Activated T-cell treated with anti-CD3 and anti-CD28 coated beads, Interleukin-2, amount 50 U/mL, for 1 hour (primary cell): ENCODE measurements around the gene FRMD7.
"Not testable (repeated sequence)": the region's sequence is repeated elsewhere in the genome, so short reads cannot be mapped to it uniquely, and the experiment has no call there.

ENCODE experiments used
- DNase-seq: peaks from one replicate; pipeline ENCODE4 v3.0.0-alpha.2; 2020

Gene FRMD7, protein sequence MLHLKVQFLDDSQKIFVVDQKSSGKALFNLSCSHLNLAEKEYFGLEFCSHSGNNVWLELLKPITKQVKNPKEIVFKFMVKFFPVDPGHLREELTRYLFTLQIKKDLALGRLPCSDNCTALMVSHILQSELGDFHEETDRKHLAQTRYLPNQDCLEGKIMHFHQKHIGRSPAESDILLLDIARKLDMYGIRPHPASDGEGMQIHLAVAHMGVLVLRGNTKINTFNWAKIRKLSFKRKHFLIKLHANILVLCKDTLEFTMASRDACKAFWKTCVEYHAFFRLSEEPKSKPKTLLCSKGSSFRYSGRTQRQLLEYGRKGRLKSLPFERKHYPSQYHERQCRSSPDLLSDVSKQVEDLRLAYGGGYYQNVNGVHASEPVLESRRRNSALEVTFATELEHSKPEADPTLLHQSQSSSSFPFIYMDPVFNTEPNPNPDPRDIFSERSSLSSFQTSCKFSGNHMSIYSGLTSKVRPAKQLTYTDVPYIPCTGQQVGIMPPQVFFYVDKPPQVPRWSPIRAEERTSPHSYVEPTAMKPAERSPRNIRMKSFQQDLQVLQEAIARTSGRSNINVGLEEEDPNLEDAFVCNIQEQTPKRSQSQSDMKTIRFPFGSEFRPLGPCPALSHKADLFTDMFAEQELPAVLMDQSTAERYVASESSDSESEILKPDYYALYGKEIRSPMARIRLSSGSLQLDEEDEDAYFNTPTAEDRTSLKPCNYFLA

DNA sequence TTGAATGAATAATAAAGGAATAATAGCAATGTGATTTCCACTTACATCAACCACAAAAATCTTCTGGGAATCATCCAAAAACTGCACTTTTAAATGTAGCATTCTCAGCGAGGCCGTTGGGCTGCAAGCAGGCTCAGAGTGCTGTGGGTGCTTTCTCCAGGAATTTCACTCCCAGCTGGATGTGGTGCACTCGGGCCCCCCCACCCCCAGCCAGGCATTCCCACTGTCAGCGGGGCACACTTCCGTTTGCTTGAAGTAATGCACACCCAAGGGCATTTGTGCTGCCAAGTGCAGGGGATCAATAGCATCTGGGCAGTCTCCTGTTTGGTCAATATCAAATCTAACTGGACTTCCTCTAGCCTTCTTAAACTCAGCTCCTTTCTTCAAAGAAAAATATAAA lies at the start of gene FRMD7:
Gene FRMD7, minus strand, starts transcription at position 278 of the 400 bp plus-strand sequence. Its CDS starts 176 bp downstream, at position 102.
- DNase-seq = no peak

DNA sequence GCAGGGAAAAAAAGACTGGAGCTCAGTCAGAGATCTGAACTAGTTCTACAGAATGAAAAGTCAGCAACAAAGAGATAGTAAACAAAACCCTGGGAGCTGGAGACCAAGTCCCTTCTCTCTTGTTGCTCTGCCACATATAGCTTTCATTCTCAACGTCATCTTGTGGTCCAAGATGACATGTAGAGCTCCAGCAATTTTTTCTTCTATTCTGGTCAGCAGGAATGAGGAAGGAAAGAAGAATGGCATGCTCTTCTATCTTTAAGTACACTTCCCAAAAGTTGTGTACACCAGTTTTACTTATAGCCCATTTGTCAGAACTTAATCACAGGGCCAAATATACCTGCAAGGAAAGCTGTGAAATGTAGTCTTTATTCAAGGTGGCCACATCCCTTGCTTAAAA lies 45.8 kb upstream of the FRMD7 start:
- no peak for DNase-seq

DNA sequence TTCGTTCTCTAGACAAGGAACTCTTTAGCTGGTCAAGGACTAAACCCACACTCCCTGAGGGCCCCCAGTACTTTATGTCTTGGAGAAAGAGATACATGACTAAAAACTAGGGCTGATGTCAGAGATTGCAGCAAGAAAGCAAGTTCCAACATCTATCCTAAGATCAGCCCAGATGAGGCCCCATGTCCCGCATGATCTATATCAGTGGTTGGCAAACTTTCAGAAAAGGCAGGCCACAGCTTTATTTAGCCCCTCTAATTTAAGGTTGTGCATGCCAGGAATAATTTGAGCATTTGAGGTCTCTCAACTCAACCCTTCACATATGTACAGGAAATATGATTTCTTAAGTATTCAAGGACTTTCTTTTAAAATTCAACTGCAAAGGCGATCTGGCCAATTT lies 44.1 kb upstream of the FRMD7 start:
- no peak for DNase-seq

DNA sequence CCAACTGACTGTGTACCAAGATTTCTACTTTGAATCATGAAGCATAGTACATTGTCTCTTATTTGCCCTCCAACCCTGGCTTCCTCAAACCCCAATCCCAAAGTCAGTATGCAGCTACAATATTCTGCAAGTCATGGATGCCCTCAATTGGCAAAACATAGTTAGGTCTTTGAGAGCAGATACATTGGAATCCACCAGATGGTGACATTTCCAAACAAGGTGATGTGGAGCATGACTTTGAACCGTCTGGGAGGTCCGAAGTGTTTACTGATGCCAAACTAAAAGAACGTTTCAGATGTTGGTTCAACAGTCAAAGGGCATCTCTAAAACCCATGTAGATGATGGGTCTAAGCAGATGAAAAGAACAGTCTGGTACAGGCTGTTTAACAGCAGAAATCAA lies 43.7 kb upstream of the FRMD7 start:
- no peak for DNase-seq

DNA sequence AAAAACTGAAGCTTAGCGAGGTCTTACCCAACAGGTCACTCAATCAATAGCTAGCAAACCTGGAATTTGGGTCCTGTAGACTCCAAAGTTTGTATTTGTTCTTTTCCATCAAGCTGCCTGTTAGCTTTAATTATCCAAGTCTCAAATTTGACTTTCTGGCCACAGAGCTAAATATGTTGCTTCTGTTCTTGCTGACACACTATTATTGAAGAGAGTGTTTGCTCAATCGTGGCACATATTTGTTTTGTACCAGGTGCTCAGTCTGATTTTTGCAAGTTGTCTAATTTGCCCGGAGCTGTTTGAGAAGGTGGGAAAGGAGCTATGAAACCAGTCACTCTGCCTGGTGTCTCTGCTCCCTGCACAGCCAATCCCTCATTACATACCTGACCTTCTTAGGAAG lies 41.7 kb upstream of the FRMD7 start:
- DNase-seq = no peak

DNA sequence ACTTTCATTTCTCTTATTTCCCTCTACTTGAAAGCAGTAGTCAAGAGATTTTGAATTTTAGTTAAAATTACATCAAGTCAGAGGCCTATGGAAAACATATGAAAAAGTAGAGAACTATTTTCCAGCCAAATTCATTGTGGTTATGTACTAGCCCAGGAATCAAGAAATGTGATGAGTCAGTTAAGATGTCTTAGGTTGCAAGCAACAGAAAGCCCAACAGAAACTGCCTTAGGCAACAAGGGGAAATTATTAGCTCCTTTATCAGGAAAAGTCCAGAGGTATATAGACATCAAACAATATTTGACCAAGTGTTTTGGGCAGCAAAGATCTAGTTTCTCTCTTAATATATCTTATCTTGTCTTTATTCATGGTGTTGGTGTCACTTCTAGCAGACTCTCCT lies 37.8 kb upstream of the FRMD7 start:
- no peak for DNase-seq

DNA sequence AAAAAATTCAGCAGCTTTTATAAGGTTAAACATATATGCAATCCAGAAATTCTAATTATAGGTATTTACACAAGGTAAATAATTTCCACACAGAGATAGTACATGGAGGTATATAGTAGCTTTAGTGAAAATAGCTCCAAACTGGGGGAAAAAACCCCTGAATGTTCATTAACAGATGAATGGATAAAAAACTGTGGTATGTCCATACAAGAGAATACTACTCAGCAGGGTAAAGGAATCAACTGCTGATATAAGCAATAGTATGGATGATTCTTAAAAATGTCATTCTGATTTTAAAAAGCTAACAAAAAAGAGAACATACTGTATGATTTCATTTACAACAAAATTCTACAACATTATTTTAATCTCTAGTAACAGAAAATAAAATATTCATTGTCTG lies 37.2 kb upstream of the FRMD7 start:
- no peak for DNase-seq

DNA sequence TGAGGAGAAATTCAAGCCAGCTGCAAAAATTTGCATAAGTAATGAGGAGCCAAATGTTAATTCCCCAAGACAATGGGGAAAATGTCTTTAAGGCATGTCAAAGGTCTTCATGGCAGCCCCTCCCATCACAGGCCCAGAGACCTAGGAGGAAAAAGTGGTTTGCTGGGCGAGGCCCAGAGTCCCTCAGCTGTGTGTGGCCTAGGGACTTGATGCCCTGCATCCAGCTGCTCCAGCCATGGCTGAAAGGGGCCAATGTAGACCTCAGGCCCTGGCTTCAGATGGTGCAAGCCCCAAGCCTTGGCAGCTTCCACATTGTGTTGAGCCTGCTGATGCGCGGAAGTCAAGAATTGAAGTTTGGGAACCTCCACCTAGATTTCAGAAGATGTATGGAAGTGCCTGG lies 35.3 kb upstream of the FRMD7 start:
- DNase-seq = not testable (repeated sequence)

DNA sequence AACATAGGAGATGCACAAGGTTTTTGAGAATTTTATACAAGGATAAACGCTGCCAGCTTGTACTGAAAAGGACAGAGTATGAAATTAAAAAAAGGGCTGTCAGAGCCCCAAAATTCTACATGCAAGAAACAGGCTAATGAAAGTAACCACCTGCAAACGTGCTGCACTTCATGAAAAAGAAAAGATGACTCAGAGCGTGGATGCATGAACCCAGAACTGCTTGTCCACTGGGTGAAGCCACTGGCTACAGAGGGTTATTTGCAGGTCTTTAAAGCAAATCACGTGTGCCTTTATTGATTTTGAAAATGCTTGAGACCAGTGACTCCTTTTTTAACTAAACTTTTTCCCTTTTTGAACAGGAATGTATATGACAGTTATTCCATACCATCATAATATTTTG lies 25.3 kb upstream of the FRMD7 start:
- no peak for DNase-seq

DNA sequence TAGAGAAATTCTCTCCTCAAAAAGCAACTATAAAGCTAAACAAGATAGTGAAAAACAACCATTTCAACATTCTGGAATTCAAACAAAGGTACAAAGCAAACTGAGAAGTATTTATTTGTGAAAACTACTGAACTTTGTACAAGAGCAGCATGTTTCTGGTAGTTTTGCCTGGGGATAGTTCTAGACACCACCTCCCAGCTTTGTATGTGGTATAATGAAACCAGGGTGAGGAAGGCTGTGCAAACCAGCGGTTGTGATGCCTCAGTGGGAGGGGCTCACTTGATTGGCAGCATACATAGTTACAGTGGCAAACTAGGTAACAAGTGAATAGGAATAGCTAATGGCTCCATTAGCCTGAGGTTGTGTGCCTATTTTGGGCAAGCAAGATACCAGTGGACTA lies 18.6 kb upstream of the FRMD7 start:
- no peak for DNase-seq

DNA sequence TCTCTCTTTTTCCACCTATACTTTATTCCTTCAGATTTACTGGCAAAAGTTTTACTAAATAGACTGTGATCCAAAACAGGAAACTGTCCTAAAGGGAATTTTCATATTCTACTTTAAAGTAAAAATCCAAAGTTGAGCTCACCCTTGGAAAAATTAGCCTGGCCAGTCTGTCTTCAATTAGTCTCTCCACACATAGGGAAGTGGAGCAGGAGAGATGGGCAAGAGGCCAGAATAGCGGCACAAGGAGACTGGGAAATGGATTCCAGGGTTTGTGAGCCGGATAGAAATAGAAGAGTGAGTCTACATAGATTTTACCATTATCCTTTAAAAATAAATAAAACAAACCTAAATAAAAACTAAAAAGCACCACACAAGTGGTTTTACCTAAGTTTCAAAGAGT lies 16.2 kb upstream of the FRMD7 start:
- no peak for DNase-seq

DNA sequence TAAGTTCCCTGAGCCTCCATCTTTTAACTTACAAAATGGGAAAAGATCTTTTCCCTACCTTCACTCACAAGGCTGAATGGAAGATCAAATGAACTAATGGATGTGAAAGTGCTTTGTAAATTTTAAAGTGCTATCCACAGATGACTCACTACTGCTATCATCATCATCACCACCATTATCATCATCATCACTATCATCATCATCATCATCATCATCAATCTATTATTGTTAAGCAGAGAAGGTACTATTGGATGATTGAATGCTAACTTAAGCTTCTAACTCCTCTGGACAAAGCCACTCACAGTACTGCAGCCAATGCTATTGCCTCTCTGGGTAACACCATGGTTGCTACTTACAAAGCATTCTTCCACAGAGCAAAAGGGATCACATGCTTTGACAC lies 1.9 kb downstream of the FRMD7 start:
- no peak for DNase-seq

DNA sequence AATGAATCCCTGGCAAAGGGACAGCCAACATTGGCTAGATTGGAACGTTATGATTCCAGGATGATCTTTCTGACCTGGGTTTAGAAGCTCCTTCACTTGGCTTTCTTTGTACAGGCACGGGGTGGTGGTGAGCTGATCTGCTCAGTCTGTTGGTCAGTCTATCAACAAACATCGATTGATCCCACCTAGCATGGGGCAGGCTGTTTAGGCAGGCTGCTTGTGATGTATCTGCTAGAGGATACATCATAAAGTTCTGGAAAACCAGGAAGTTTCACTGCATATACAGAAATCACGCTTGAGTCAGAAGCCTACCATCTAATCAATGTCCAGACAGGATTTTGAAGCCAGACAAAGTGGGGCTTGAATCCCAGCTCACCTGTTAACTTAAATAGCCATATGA lies 6.9 kb downstream of the FRMD7 start:
- DNase-seq = no peak

DNA sequence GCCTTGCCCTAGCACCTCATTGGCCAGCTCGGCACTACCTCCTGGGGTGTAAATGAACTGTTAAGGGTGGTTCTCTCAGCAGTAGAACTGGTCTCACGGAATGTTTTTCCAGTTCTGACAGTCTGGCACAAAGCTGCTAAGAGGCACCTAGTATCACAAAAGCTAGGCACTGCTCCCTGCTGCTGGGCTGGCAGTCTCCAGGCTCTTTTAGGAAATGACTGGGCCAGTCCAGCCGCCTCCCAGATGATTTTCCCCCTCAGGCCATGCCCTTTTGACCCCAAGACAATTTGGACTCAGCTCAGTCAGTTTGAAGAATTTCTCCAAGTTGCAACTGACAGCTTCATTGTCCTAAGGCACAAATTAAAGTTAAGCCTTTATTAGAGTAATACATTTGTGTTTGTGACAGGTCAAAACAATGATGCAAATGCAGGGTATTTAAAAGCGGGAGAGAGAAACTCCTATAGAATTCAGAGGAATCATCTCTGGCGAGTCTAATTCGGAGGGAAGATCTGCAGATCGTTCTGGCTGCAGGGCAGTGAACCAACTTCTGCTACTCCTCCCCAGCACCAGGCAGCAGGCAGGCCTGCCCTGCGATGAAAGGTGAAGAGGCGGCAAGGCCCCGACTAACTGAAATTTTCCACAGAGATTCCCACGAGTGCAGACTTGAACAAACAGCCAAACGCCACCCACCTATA lies 7.9 kb downstream of the FRMD7 start:
- no peak for DNase-seq

DNA sequence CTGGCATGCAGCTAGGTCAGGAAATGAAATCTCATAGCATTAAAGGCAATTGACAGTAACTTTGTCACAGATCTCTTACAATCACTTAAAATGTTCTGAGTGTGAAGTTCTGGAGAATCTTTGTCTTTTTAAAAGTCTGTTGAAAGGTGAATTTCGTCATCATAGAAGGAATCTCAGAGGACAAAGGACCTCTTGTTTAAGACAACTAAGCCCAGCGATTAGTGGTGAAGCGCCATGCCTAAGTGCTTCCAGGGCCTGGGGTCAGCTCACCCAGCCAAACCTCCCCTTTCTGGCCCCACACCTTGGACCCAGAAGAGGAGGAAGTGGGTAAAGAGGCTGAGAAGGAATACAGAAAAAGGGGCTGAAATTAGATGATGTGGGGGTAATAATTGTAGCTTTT lies 8.5 kb downstream of the FRMD7 start:
- no peak for DNase-seq

DNA sequence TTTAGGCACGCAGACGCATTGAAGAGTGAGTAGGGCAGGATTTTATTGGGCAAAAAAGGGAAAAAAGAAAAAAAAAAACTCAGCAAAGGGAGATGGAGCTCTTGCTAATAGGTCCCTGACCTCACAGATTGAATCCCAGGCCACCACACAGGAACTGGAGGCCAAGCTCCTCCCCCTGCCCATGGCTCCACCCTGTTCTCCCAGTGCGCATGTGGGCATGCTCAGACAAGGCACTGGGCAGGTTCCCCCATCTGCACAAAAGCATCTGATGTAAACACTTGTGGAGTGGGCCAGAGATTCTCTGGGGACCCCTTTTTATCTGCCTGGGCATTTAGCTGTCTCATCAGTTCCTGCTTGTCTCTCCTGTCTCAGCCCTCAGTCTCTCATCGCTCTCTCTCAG lies 9.5 kb downstream of the FRMD7 start:
- no peak for DNase-seq

DNA sequence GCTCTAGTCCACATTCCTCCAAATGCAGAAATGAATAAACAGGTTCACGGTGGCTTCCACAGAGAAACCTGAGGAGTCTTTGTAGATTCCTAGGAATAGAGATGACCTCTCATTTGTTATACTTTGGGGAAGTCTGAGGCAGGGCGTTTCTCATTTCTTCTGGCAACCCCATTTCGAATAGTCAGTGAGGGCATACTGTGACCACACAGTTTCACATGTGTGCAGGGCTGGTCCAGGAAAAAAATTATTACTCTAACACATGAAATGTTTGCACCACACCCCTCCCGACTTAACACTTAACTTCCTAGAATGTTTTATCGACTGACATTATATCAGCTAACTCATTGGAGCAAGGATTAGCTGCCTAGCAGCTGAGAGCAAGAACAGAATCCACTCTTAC lies 12.0 kb downstream of the FRMD7 start:
- DNase-seq = no peak

DNA sequence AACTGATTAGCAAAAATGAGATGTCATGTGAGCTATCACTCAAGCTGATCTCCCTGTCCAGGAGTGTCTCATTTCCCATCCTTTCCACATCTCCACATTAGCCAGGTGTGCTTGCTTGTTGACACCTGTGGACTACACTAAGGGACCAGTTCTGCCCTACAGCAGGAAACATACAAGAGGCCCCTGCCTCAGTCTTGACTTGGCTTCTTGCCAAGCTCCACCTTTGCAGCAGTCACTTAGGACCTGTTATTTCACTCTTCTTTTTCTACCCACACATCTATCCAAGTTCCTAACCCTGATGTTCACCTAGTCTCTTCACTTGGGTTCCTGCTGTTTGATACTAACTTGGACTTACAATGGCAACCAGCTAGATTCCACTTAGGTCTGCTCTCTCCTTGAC lies 13.2 kb downstream of the FRMD7 start:
- DNase-seq = no peak

DNA sequence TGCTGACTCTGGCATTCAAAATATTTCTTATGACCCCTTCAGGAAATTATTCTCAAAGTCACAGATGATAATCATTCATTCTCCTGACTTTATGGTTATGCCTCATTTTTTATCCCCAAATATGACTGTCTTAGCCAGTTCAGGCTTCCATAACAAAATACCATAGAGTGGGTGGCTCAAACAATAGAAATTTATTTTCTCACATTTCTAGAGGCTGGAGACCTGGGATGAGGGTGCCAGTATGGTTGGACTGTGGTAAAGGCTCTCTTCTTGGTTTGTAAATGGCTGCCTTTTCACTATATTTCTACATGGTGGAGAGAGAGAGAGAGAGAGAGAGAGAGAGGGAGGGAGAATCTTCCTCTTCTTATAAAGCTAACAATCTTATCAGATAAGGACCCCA lies 20.5 kb downstream of the FRMD7 start:
- DNase-seq = no peak

DNA sequence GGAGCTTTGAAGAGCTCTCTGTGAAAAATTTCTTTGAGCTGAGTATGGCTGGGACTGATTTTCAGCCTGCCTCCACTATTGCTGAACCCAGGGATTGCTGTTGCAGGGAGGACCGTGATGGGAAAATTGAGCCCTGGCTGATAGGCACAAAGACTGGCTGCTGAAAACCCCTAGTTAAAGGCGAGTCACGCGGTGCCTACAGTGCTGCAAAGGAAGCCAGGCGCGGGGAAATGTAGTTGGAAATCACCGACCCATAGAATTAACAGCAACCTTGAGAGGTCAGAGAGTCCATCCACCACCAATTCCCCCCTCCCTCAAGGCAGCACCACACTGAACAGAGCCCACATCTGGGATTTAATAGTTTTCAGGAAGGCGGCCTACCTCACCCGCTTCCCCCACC lies 26.0 kb downstream of the FRMD7 start:
- DNase-seq = no peak

DNA sequence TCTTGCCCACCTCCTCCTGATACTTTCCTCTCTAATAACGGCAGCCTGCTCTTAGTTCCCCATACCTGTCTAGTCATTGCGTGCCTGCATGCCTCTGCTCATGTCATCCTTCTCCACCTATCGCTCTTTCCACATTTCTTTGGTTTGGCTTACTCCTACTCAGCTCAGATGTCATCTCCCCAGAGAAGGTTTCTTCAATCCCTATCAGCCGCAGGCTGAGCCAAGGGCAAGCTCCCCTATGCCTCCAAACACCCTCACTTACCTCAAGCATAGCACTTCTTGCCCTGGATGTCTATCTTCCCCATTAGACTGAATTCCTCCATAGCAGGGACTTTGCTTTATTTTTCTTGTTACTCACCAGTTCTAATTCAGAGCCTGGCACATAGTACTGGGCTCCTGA lies 26.6 kb downstream of the FRMD7 start:
- DNase-seq = no peak

DNA sequence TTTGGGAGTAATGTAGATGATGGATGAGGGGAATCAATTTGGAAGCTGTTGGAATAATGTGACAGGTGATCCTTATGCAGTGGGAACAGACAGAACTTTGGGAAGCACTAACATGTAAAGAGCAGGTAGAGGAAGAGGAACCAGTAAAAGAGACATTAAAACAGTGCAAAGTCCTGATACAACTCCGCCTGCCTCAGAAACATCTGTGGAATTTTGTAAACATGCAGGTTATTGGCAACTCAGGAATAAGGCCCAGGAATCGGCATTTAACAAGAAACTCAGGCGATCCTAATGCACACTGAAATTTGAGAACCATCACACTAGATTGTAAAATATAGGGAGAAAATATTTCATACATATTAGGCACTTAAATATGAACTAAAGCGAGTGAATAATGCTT lies 29.1 kb downstream of the FRMD7 start:
- not testable (repeated sequence) for DNase-seq

DNA sequence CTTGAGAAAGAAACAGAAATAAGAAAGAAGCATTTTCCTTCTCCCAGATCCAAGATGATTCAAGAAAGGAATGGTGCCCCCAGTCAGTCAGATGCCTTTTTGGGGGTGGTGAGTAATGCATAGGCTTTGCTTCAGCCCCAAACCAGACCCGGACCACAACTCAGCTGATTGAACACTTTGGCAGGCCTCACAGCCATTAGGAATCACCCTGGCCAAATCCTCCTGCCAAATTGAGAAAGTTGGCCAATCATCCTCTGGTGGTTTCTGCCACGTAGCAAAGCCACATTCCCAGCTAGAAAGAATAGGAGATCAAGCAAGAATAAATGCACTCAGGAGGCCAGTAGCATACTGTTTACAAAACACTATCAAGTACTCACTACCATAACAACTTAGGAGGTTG lies 33.7 kb downstream of the FRMD7 start:
- no peak for DNase-seq

DNA sequence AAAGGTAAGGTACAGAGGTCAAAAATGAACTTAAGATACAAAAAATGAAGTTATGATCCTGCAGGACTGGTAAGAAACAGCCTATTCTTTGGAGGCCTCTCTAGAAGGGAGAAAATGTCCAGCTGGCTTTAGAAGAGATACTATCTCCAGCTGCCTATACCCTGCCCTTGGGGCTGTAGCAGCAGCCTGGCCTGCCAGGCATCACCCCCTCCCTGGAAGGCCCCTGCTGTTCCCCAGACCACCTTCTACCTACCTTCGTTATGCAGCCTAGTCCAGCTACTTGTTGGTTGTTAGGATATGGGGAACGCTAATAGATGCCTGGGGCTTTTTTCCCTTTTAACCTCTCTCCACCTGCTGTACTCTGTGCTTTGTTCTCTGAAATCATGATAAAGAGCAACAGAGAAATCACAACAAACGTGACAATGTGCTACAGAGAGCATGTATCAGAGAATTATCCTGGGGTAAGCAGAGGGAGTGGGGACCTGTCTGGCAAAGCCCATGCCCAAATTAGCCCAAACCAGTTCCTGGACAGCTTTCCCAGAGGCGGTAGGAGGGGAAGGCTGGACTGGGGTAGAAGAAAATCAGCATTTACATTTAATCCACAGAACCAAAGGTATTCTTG lies 34.5 kb downstream of the FRMD7 start:
- no peak for DNase-seq
